Stimulated activated CD8-positive, alpha-beta memory T cell treated with anti-CD3 and anti-CD28 coated beads, Interleukin-7, amount 100 ng/mL, for 4 hours (primary cell): ENCODE results near the gene IFNA16.
"Not testable (repeated sequence)": the region's sequence is repeated elsewhere in the genome, so short reads cannot be mapped to it uniquely, and the experiment has no call there.

Experiments used
- DNase-seq, 2 donors: peaks; one replicate each; pipeline ENCODE4 v3.0.0-alpha.2; 2020; ENCODE audit warnings: low read depth in 2 of 2

Gene IFNA16

GRCh38 chr9:21217211-21217610, at the start of gene IFNA16:
IFNA16 (minus strand) TSS chr9:21217311; CDS start chr9:21217305, 6 bp downstream.
- not testable (repeated sequence) for DNase-seq

GRCh38 chr9:21265421-21266189, 48.5 kb upstream of the IFNA16 start:
- no peak for DNase-seq

GRCh38 chr9:21255538-21256212, 38.6 kb upstream of the IFNA16 start:
- DNase-seq, result no peak

- no peak for DNase-seq
Observed at GRCh38 chr9:21252721-21253547, 35.8 kb upstream of the IFNA16 start.

- DNase-seq, result no peak
Observed at GRCh38 chr9:21251638-21252037, 34.5 kb upstream of the IFNA16 start.

GRCh38 chr9:21251190-21251589, 34.1 kb upstream of the IFNA16 start:
- DNase-seq, result no peak

- no peak for DNase-seq
Observed at GRCh38 chr9:21244836-21245235, 27.7 kb upstream of the IFNA16 start.

- DNase-seq, result no peak
Observed at GRCh38 chr9:21239911-21240310, 22.8 kb upstream of the IFNA16 start, which contains the start of gene IFNA14. IFNA14 (minus strand) TSS chr9:21240005; CDS start chr9:21239935, 70 bp downstream.

GRCh38 chr9:21236360-21236714, 19.2 kb upstream of the IFNA16 start:
- not testable (repeated sequence) for DNase-seq

- DNase-seq, result not testable (repeated sequence)
Observed at GRCh38 chr9:21235468-21236359, 18.6 kb upstream of the IFNA16 start.

GRCh38 chr9:21234153-21234687, 17.1 kb upstream of the IFNA16 start:
- DNase-seq, result no peak

GRCh38 chr9:21233258-21233657, 16.1 kb upstream of the IFNA16 start:
- no peak for DNase-seq

- no peak for DNase-seq
Observed at GRCh38 chr9:21228122-21228521, 11.0 kb upstream of the IFNA16 start, which contains the start of gene IFNA17. IFNA17 (minus strand) TSS chr9:21228222; CDS start chr9:21228173, 49 bp downstream.

- not testable (repeated sequence) for DNase-seq
Observed at GRCh38 chr9:21213411-21214326, 3.4 kb downstream of the IFNA16 start.

GRCh38 chr9:21212160-21212559, 5.0 kb downstream of the IFNA16 start:
- DNase-seq, result not testable (repeated sequence)

GRCh38 chr9:21210782-21211181, 6.3 kb downstream of the IFNA16 start:
- not testable (repeated sequence) for DNase-seq

GRCh38 chr9:21210311-21210710, 6.8 kb downstream of the IFNA16 start:
- DNase-seq, result no peak

- not testable (repeated sequence) for DNase-seq
Observed at GRCh38 chr9:21207043-21207442, 10.1 kb downstream of the IFNA16 start, which contains the start of gene IFNA10. IFNA10 (minus strand) TSS chr9:21207143; CDS start chr9:21207097, 46 bp downstream.

GRCh38 chr9:21205204-21205603, 11.9 kb downstream of the IFNA16 start:
- DNase-seq, result no peak
